HUES6 (cell line): Measurements from ENCODE around the gene ITPK1.

Experiments used
- H3K27ac ChIP-seq: 2 replicates; pipeline ENCODE4 v1.7.0; 2013; ENCODE audit warnings: low read depth, mild to moderate bottlenecking, low read length, inconsistent platforms
- H3K27me3 ChIP-seq: 2 replicates; pipeline ENCODE4 v1.6.1; 2013; ENCODE audit warnings: low read length; ENCODE audit not compliant: control insufficient read depth, insufficient read depth
- H3K36me3 ChIP-seq: 2 replicates; pipeline ENCODE4 v1.6.1; 2013; ENCODE audit warnings: low read length; ENCODE audit not compliant: control insufficient read depth, insufficient read depth
- H3K4me1 ChIP-seq: 2 replicates; pipeline ENCODE4 v1.6.1; 2013; ENCODE audit warnings: low read length; ENCODE audit not compliant: control insufficient read depth, insufficient read depth
- H3K4me3 ChIP-seq: 2 replicates; pipeline ENCODE4 v1.5.1; 2013; ENCODE audit warnings: low read depth, low read length
- H3K9ac ChIP-seq: one replicate; pipeline ENCODE4 v1.6.1; 2013; ENCODE audit warnings: mild to moderate bottlenecking, low read length
- H3K9me3 ChIP-seq: 2 replicates; pipeline ENCODE4 v1.6.1; 2013; ENCODE audit warnings: low read depth, low read length; ENCODE audit not compliant: control insufficient read depth, insufficient read depth

The ITPK1 gene

DNA sequence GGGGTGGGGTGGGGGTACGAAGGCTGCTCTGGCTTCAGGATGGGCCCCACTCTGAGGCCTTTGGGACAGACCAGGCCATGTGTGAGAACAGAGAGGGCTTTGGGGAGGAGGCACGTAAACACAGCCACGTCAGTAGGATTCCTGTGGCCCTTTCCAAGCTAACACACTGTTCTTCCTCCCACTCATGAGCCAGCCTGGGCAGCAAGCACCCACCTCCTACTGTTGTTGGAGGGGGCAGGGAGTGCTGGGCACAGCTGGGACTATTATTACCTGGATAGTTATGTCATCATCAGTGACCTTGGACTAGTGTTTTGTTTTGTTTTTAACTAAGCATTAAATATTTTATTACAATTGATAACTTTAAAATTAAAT, 187.5 kb downstream of the ITPK1 start:
- no peak overlapping the region for H3K4me3 ChIP-seq
- no peak overlapping the region for H3K9ac ChIP-seq
- peaks cover 9% of the 10 kb centered on the region for H3K4me1 ChIP-seq
- H3K27me3 ChIP-seq: peaks cover 31% of the 10 kb centered on the region
- no peaks in the 10 kb centered on the region for H3K9me3 ChIP-seq
- H3K36me3 ChIP-seq: no peaks in the 10 kb centered on the region
- no peak overlapping the region for H3K27ac ChIP-seq

DNA sequence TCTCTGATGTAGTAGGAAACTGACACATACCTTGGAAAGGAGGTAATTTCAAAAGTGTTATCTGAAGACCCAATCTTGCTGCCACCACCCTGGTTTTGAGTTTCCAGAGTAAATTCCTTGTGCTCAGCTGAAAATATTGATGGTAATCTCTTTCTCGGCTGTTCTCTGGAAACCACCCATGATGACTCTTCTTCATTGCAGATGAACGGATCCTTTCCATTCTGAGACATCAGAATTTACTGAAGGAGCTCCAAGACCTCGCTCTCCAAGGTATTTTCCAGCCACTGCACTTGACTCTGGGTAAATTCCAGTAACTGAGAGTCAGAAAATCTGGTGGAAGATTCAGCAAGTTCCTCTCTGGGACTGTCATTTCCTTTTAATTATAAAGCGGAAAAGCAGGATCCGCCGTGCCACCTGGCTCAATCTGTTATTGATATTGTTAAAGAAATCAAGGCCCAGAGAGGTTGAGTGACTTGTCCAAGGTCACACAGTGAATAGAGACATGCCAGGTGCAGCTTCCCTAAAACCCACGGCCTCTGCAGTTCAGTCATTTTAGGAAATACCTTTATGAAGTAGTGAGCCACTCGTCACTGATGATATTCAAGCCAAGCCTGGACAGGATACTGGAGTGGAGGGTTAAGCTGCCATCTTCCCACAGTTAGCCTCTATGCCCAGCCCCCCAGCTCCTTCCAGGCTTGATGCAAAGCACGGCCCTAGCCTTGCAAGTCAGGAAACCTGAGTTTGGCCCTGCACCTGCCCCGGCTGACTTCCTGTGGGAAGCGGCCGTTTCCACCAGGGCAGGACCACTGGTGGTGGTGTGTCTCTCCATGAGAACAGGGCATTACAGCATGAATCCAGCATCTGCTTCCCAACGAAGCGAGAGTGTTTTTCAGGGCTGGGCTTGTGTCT, 188.1 kb downstream of the ITPK1 start:
- peaks cover 9% of the 10 kb centered on the region for H3K4me1 ChIP-seq
- no peak overlapping the region for H3K27ac ChIP-seq
- no peaks in the 10 kb centered on the region for H3K36me3 ChIP-seq

DNA sequence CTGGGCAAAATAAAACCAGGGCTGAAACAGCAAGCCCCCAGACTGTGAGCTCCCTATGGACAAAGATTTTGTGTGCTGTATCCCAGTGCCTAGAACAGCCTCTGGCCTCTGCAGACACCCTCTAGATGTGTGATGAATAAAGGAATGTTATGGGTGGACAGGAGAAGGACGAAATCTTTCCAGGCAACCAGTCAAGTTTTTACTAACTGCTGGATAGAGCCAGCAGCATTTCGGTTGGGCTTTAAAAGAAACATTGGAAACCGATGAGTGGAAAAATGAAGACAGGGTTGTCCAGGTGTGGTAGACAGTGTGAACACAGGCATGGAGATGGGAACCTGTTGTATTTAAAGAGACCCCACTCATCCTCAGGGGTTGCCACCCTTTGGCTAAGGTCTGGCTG, 188.8 kb downstream of the ITPK1 start:
- no peak overlapping the region for H3K27ac ChIP-seq
- H3K27me3 ChIP-seq: peaks cover 45% of the 10 kb centered on the region
- H3K4me3 ChIP-seq: no peak overlapping the region
- H3K36me3 ChIP-seq: no peaks in the 10 kb centered on the region
- H3K9ac ChIP-seq: no peak overlapping the region
- H3K9me3 ChIP-seq: no peaks in the 10 kb centered on the region
- H3K4me1 ChIP-seq: peaks cover 9% of the 10 kb centered on the region

More for the DNA sequence above, 188.1 kb downstream of the ITPK1 start:
- Histone ChIP-seq H3K27me3 (peaks cover 38% of the 10 kb centered on the region), H3K9ac (no peak overlapping the region), H3K4me3 (no peak overlapping the region), H3K9me3 (no peaks in the 10 kb centered on the region)

DNA sequence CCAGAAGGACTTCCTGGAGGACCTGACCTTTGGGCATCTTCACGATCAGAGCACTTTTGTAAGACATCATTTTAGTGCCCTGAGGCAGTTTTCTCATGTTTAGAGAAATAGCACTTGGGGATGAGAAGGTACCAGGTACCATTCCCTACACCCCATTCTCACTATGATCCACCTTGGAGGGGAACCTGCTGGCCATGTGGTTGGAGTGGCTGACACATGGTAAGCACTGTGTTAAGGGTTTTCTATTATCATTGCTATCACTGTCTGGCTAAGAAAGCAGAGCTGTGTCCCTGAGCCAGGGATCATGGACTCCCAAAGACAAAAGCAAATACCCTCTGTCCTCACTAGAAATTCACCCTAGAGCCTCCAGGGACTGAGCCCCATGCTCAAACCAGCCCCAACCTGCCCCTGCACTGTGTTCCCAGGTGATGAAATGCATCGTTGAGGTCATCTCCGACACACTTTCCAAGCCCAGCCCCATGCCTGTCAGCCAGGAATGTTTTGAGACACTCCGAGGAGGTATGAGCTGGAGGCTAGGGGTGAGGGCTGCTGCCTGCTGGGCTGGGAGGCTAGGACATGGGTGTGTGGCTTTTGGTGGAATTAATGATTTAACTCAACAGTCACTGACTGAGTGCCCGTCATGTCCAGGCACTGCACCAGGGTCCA, 189.4 kb downstream of the ITPK1 start:
- Histone ChIP-seq H3K4me3 (no peak overlapping the region), H3K36me3 (no peaks in the 10 kb centered on the region), H3K27ac (no peak overlapping the region), H3K9me3 (no peaks in the 10 kb centered on the region), H3K27me3 (peaks cover 50% of the 10 kb centered on the region), H3K4me1 (peaks cover 9% of the 10 kb centered on the region), H3K9ac (no peak overlapping the region)

DNA sequence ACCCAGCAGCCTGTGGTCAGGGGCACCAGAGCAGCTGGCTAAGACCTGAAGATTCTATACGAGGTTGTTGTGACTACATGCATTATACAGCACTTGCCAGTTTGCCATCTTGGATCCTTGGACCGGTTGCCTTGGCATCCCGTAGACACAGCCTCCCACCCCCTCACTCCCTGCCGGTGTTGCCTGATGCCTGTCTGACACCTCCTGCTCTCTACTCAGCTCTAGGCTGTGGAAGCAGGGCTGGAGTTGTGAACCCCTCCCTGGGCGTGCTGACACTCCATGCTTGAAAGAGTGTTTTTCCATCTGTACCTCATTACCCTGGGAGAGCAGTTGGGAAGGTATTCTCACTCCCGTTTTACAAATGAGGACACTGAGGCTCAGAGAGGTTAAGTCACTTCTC, 190.3 kb downstream of the ITPK1 start:
- no peak overlapping the region for H3K4me3 ChIP-seq
- H3K27ac ChIP-seq: no peak overlapping the region
- no peaks in the 10 kb centered on the region for H3K36me3 ChIP-seq
- H3K9me3 ChIP-seq: no peaks in the 10 kb centered on the region
- no peak overlapping the region for H3K9ac ChIP-seq
- H3K27me3 ChIP-seq: peaks cover 59% of the 10 kb centered on the region
- H3K4me1 ChIP-seq: peaks cover 9% of the 10 kb centered on the region

DNA sequence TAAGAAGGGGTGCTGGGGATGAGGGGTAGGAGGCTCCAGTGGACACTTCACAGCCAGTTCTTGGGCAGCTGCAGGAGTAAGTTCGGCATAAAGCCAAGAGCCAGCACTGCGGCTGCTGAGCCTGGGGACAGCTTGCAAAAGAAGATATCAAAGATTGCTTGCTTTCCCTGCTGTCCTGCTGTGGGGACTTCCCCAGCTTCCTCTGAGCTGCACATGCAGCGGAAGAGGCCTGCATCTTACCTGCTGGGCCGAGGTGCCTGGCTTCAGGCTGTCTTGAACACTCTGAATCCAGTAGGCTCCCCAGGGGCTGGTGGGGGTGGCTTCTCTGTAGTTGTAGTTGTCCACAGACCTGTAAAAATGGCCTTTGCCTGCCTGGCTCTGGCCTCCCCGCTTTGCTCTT, 191.5 kb downstream of the ITPK1 start:
- Histone ChIP-seq H3K4me1 (peaks cover 9% of the 10 kb centered on the region), H3K27ac (no peak overlapping the region), H3K4me3 (peak overlapping the region; percentile 61), H3K27me3 (peaks cover 71% of the 10 kb centered on the region), H3K9ac (no peak overlapping the region), H3K36me3 (no peaks in the 10 kb centered on the region), H3K9me3 (no peaks in the 10 kb centered on the region)

DNA sequence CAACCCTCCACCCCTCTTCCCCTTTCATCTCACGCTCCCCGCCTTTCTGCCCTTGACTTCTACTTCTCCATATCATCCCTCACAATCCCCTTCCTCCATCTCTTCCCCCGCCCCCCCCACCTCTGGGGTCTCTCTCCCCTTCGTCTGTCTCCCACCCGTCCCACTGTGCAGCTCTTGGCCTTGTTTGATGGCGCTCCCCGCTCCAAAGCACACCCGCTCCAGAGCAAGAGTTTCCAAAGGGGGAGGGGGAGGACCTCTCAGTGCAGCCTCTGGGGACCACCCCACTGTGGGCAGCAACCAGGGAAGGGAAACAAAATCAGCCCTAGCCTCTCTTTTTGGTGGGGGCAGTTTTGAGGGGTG, 192.0 kb downstream of the ITPK1 start:
- Histone ChIP-seq H3K27ac (no peak overlapping the region), H3K4me3 (peak overlapping the region; percentile 61), H3K9ac (no peak overlapping the region), H3K9me3 (no peaks in the 10 kb centered on the region), H3K36me3 (no peaks in the 10 kb centered on the region), H3K27me3 (peaks cover 76% of the 10 kb centered on the region), H3K4me1 (peaks cover 9% of the 10 kb centered on the region)

DNA sequence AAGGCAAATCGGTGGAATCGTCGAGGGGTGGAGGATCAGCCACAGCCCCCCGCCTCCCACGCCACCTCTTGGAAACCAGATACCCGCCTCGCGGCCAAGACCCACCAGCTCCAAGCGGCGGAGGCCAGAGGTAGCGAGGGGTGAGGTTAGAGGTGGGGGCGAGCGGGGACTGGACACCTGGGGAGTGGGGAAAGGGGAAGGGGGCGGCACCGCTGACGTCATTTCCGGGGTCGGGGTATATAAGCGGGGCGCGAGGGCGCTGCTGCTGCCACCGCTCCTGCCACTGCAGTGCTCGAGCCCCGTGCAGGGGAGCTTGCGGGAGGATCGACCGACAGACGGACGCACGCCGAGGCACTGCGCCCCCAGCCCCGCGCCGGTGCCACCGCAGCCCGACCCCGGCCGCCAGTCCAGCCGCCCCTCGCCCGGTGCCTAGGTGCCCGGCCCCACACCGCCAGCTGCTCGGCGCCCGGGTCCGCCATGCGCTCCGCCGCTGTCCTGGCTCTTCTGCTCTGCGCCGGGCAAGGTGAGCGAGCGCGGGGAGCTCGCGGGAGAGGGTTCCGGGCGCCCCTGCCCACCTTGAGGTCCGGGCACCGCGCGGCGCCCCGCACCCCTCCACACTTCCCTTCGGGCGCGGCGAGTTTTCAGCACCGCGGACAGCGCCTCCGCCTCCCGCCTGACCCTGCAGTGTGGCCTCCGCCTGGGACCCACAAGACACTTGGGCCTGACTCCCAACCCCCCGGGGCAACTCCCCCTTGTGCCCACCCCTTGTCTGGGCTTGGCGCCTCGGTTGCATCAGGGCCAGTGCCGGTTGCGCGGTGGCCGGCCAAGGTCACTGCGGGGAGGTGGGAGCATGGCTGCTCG, 192.6 kb downstream of the ITPK1 start, which contains the start of gene CHGA:
TSS of gene CHGA (plus strand) at position 268 of the 861 bp plus-strand sequence. CDS start at position 478, 210 bp downstream.
- Histone ChIP-seq H3K4me3 (peak within 1 kb of the TSS; percentile 61), H3K9me3 (no peaks in the 10 kb centered on the region), H3K27me3 (peaks cover 82% of the 10 kb centered on the region), H3K4me1 (peaks cover 9% of the 10 kb centered on the region), H3K27ac (no peak within 1 kb of the TSS), H3K9ac (no peak within 1 kb of the TSS), H3K36me3 (no peaks in the 10 kb centered on the region)

DNA sequence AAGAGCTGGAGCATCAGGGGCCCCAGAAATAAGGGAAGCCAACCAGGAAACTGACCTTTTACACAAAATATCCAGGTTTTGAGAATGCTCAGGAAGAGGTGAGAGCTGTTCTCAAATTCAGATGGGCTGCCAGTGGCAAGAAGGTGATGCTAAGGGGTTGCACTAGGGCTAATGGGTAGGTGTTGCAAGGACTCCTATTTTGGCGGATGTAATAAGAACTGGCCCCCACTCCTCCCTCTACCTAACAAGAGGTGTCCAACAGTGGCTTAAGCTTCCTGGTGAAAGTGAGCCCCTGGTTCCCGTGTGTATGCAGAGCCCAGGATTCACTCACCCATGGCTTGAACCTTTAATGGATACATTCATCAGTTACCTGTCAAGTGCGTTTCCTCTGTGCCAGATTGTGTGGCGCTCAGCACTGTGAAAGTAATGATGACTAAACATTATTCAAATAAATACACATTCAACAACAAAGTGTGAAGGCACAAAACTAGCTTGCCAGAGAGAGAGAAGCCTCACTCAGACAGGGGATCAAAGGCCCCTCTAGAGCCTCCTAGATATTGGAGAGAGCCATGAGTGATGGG, 193.5 kb downstream of the ITPK1 start:
- Histone ChIP-seq H3K9ac (no peak overlapping the region), H3K4me1 (peaks cover 9% of the 10 kb centered on the region), H3K36me3 (no peaks in the 10 kb centered on the region), H3K27ac (no peak overlapping the region), H3K27me3 (peaks cover 84% of the 10 kb centered on the region), H3K4me3 (peak overlapping the region; percentile 61), H3K9me3 (no peaks in the 10 kb centered on the region)

DNA sequence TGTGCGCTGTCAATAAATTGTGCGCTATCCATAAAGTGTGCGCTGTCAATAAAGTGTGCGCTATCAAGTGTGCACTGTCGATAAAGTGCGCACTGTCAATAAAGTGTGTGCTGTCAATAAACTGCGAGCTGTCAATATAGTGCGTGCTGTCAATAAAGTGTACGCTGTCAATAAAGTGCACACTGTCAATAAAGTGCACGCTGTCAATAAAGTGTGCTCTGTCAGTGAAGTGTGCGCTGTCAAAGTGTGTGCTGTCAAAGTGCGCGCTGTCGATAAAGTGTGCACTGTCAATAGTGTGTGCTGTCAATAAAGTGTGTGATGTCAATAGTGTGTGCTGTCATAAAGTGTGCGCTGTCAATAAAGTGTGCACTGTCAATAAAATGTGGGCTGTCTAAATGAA, 195.7 kb downstream of the ITPK1 start:
- Histone ChIP-seq H3K9me3 (no peaks in the 10 kb centered on the region), H3K36me3 (no peaks in the 10 kb centered on the region), H3K9ac (no peak overlapping the region), H3K4me3 (no peak overlapping the region), H3K27ac (no peak overlapping the region), H3K4me1 (peaks cover 9% of the 10 kb centered on the region), H3K27me3 (peaks cover 91% of the 10 kb centered on the region)
